HS-27A (cell line): ENCODE data around the gene FAM227A.

ENCODE experiments used
- DNase-seq: peaks from one replicate; pipeline ENCODE4 v3.0.0-alpha.2; 2012; ENCODE audit warnings: low read depth, missing footprints

Gene FAM227A

GRCh38 chr22:38540701-38541100 lies 115.5 kb downstream of the FAM227A start:
- DNase-seq, result no peak

- DNase-seq, result no peak
Measured at GRCh38 chr22:38531251-38531938, 124.8 kb downstream of the FAM227A start.
